Epithelial cell of esophagus (primary cell): ENCODE data around the gene MRTFB.
A peak's percentile ranks its signal among the peaks of the same experiment; 100 is the strongest.

Experiments used
- DNase-seq: peaks from one replicate; pipeline ENCODE4 v3.0.0; 2010; ENCODE audit warnings: low read depth
- H3K4me3 ChIP-seq: 2 replicates; pipeline ENCODE4 v1.5.1; 2011; ENCODE audit warnings: mild to moderate bottlenecking, low read length, control low read depth
- CTCF ChIP-seq: IDR thresholded peaks from 2 replicates; pipeline ENCODE4 v1.5.1; 2011; ENCODE audit warnings: low read depth, mild to moderate bottlenecking, low read length, control low read depth, inconsistent platforms; ENCODE audit not compliant: insufficient read depth; ENCODE audit errors: missing control alignments

Gene MRTFB

GRCh38 chr16:14168146-14168545 lies 97.0 kb downstream of the MRTFB start:
- DNase-seq = no peak
- TF ChIP-seq CTCF = no peak
- no peak overlapping the region for H3K4me3 ChIP-seq

GRCh38 chr16:14172200-14172809 lies 101.2 kb downstream of the MRTFB start:
- peak; percentile 91 for DNase-seq
- no peak overlapping the region for H3K4me3 ChIP-seq
- TF ChIP-seq CTCF = no peak

DNA sequence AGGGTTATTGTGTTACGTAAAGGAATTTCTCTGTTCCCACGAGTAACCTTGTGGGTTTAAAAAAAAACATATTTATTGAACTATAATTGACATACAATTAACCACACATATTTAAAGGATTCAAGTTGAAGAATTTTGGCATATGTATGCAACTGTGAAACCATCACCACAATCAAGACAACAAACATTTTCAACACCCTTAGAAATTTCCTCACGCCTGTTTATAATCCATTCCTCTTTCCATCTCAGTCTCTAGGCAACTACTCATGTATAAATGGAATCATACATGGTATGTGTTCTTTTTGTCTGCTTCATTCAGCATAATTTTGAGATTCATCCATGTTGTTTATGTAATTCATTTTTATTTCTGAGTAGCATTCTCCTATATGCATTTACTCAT lies 104.0 kb downstream of the MRTFB start:
- no peak for TF ChIP-seq CTCF
- no peak for DNase-seq

GRCh38 chr16:14177704-14178103 lies 106.6 kb downstream of the MRTFB start:
- H3K4me3 ChIP-seq = no peak overlapping the region
- TF ChIP-seq CTCF = no peak
- no peak for DNase-seq

More for the DNA sequence above, 104.0 kb downstream of the MRTFB start:
- H3K4me3 ChIP-seq = no peak overlapping the region

DNA sequence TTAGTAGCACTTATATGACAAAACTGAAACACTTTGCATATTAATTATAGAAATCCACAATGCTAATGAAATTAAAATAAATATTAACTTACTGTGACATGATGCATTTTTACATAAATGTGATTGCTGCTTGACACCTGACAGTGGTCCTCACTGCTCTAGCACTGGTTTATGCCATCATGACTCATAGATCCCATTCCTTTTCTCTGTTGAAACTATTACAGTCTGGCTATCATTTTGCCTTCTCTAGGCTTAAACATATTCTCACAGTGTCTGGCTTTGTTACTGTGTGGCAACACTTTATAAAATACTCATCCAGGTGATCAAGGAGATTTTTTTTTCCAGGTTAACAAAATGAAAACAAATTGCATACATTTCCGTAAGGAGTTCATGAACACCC lies 108.0 kb downstream of the MRTFB start:
- TF ChIP-seq CTCF = no peak
- peak; percentile 62 for DNase-seq
- H3K4me3 ChIP-seq = no peak overlapping the region

- no peak for TF ChIP-seq CTCF
- DNase-seq = peak; percentile 73
- no peak overlapping the region for H3K4me3 ChIP-seq
Observed at GRCh38 chr16:14180481-14180944, 109.4 kb downstream of the MRTFB start.

GRCh38 chr16:14181371-14182050 lies 110.4 kb downstream of the MRTFB start:
- H3K4me3 ChIP-seq = no peak overlapping the region
- no peak for TF ChIP-seq CTCF
- DNase-seq = peak; percentile 89
